ENCODE measurements around the gene PPDPF. TPM values are rescaled to one million over a fixed set of nuclear protein-coding genes. Genes with fewer than 3 reads are reported as not detected.

Gene PPDPF
- total RNA-seq, 1 donor: 85.4 TPM

GRCh38 chr20:63544241-63544957 is 23.8 kb downstream of the PPDPF start:
- Histone ChIP-seq H3K9me3 (ENCODE audit: low read depth, low read length) (no peaks in the 10 kb centered on the region), H3K27me3 (ENCODE audit: insufficient read depth, low read length) (peaks cover 19% of the 10 kb centered on the region), H3K79me2 (ENCODE audit: insufficient read depth, low read length) (no peaks in the 10 kb centered on the region), H2AFZ (ENCODE audit: low read length) (no peak overlapping the region), H3K4me1 (ENCODE audit: insufficient read depth, low read length) (no peaks in the 10 kb centered on the region), H3K4me2 (ENCODE audit: insufficient read depth, low read length) (no peak overlapping the region), H4K20me1 (ENCODE audit: insufficient read depth, low read length) (no peaks in the 10 kb centered on the region), H3K36me3 (ENCODE audit: insufficient read depth, low read length) (no peaks in the 10 kb centered on the region), H3K4me3 (ENCODE audit: insufficient read depth, low read length) (no peak overlapping the region), H3K27ac (ENCODE audit: low read depth, low read length) (no peak overlapping the region)
- DNase-seq (ENCODE audit: insufficient read length, low spot score, missing footprints): no peak
- no peak for TF ChIP-seq CTCF (IDR thresholded peaks at IDR 0.05; ENCODE audit: extremely low read depth, low read depth, low read length)

GRCh38 chr20:63544958-63545516 is 24.5 kb downstream of the PPDPF start:
- no peak overlapping the region for H3K4me3 ChIP-seq (ENCODE audit: insufficient read depth, low read length)
- no peaks in the 10 kb centered on the region for H3K9me3 ChIP-seq (ENCODE audit: low read depth, low read length)
- H3K36me3 ChIP-seq (ENCODE audit: insufficient read depth, low read length): no peaks in the 10 kb centered on the region
- no peak overlapping the region for H2AFZ ChIP-seq (ENCODE audit: low read length)
- H3K27me3 ChIP-seq (ENCODE audit: insufficient read depth, low read length): peaks cover 22% of the 10 kb centered on the region
- no peaks in the 10 kb centered on the region for H3K4me1 ChIP-seq (ENCODE audit: insufficient read depth, low read length)
- H3K4me2 ChIP-seq (ENCODE audit: insufficient read depth, low read length): no peak overlapping the region
- no peak for TF ChIP-seq CTCF (IDR thresholded peaks at IDR 0.05; ENCODE audit: extremely low read depth, low read depth, low read length)
- H3K79me2 ChIP-seq (ENCODE audit: insufficient read depth, low read length): no peaks in the 10 kb centered on the region
- H3K27ac ChIP-seq (ENCODE audit: low read depth, low read length): no peak overlapping the region
- H4K20me1 ChIP-seq (ENCODE audit: insufficient read depth, low read length): no peaks in the 10 kb centered on the region
- no peak for DNase-seq (ENCODE audit: insufficient read length, low spot score, missing footprints)

GRCh38 chr20:63545814-63546213 is 25.2 kb downstream of the PPDPF start:
- H3K4me1 ChIP-seq (ENCODE audit: insufficient read depth, low read length): no peaks in the 10 kb centered on the region

More at GRCh38 chr20:63545814-63546213, 25.2 kb downstream of the PPDPF start:
- Histone ChIP-seq H3K9me3 (ENCODE audit: low read depth, low read length) (no peaks in the 10 kb centered on the region), H3K4me3 (ENCODE audit: insufficient read depth, low read length) (no peak overlapping the region), H3K4me2 (ENCODE audit: insufficient read depth, low read length) (no peak overlapping the region), H2AFZ (ENCODE audit: low read length) (no peak overlapping the region), H3K27ac (ENCODE audit: low read depth, low read length) (no peak overlapping the region), H3K36me3 (ENCODE audit: insufficient read depth, low read length) (no peaks in the 10 kb centered on the region), H4K20me1 (ENCODE audit: insufficient read depth, low read length) (no peaks in the 10 kb centered on the region), H3K79me2 (ENCODE audit: insufficient read depth, low read length) (no peaks in the 10 kb centered on the region), H3K27me3 (ENCODE audit: insufficient read depth, low read length) (peaks cover 22% of the 10 kb centered on the region)
- DNase-seq (ENCODE audit: insufficient read length, low spot score, missing footprints): no peak
- TF ChIP-seq CTCF (IDR thresholded peaks at IDR 0.05; ENCODE audit: extremely low read depth, low read depth, low read length): no peak

Data from osteoblast (primary cell).